GM12878 (cell line): ENCODE results near the gene PRKN. TPM values are rescaled to one million over a fixed set of nuclear protein-coding genes. Genes with fewer than 3 reads are reported as not detected.

Experiments
- ATAC-seq: fragments of 200-7000 bp; cut with Tn5 transposase; 3 replicates; pipeline ENCODE4 v1.9.1; 2020; ENCODE audit warnings: mild to moderate bottlenecking, moderate library complexity
- BruUV-seq: library from RNA; stranded (reverse); fragments of 400-500 nt; replicated peaks from 2 replicates; lab custom pipeline; 2021; lab: Mats Ljungman, UMichigan
- CTCF ChIA-PET: fragments of 300-600 bp; sonication (Branson Sonifier 250); formaldehyde crosslinking; extraction: SDS; loops from one replicate; lab custom pipeline; 2021; ENCODE audit warnings: inconsistent platforms; lab: Yijun Ruan, JAX
- POLR2A ChIA-PET: fragments of 350-600 bp; formaldehyde crosslinking; extraction: SDS; loops from one replicate; lab custom pipeline; 2021; ENCODE audit warnings: inconsistent platforms; lab: Charles Lee
- RAD21 ChIA-PET: fragments of 300-600 bp; sonication (Branson Sonifier 250); formaldehyde crosslinking; loops from one replicate; lab custom pipeline; 2023; ENCODE audit warnings: antibody characterized with exemption; ENCODE audit not compliant: unreplicated experiment; lab: Charles Lee
- SMC1A ChIA-PET: fragments of 300-600 bp; sonication (Branson Sonifier 250); formaldehyde crosslinking; loops from one replicate; lab custom pipeline; 2023; ENCODE audit not compliant: unreplicated experiment, uncharacterized antibody; lab: Charles Lee
- DNase-seq: peaks from one replicate; pipeline ENCODE4 v3.0.0-alpha.2; 2011; ENCODE audit warnings: low read depth, low spot score
- FAIRE-seq: peaks from 3 replicates; lab custom pipeline; 2011; peaks lifted over from hg19 to GRCh38; lab: Jason Lieb, UNC
- H2AFZ ChIP-seq: 2 replicates; pipeline ENCODE4 v1.6.0; 2011; ENCODE audit warnings: low read depth, low read length, control low read depth; ENCODE audit not compliant: control insufficient read depth
- H3K27ac ChIP-seq: 2 replicates; pipeline ENCODE4 v1.5.1; 2011; ENCODE audit warnings: control low read depth; ENCODE audit not compliant: control insufficient read depth, insufficient read depth
- H3K27me3 ChIP-seq, 2 experiments: replicated peaks in 1 of 2; 2 replicates each; pipeline versions ENCODE4 v1.6.0 to v1.6.1; 2011; ENCODE audit warnings: low read length in 1 of 2; ENCODE audit not compliant: control insufficient read depth in 2 of 2, insufficient read depth in 2 of 2
- H3K36me3 ChIP-seq, 2 experiments: 2 replicates each; pipeline ENCODE4 v1.5.1; 2011; ENCODE audit warnings: low read length in 1 of 2; ENCODE audit not compliant: control insufficient read depth in 2 of 2, insufficient read depth in 2 of 2
- H3K4me1 ChIP-seq: 2 replicates; pipeline ENCODE4 v1.6.1; 2011; ENCODE audit warnings: mild to moderate bottlenecking, low read length, moderate library complexity, mixed read lengths; ENCODE audit not compliant: control insufficient read depth, insufficient read depth
- H3K4me2 ChIP-seq: 2 replicates; pipeline ENCODE4 v1.6.0; 2011; ENCODE audit warnings: control low read depth; ENCODE audit not compliant: control insufficient read depth, insufficient read depth
- H3K4me3 ChIP-seq: fragments of 200-600 bp; sonication (generic); 2 replicates; pipeline ENCODE4 v1.5.1; 2016
- H3K79me2 ChIP-seq: 2 replicates; pipeline ENCODE4 v1.6.0; 2011; ENCODE audit warnings: low read length; ENCODE audit not compliant: control insufficient read depth, insufficient read depth
- H3K9ac ChIP-seq: 2 replicates; pipeline ENCODE4 v1.8.0; 2011; ENCODE audit warnings: low read length, control low read depth, mixed read lengths; ENCODE audit not compliant: control insufficient read depth, insufficient read depth
- H3K9me3 ChIP-seq: replicated peaks from 3 replicates; pipeline ENCODE4 v1.5.1; 2011; ENCODE audit warnings: mild to moderate bottlenecking, low read length; ENCODE audit not compliant: control insufficient read depth, insufficient read depth
- H4K20me1 ChIP-seq: 2 replicates; pipeline ENCODE4 v1.6.0; 2011; ENCODE audit not compliant: control insufficient read depth, insufficient read depth
- CEBPB ChIP-seq, 2 experiments: fragments of 150-350 bp in 1 of 2; IDR thresholded peaks; 2 replicates each; pipeline ENCODE4 v1.6.1; 2012 to 2014; ENCODE audit warnings: low read depth in 2 of 2, low read length in 2 of 2, borderline replicate concordance in 1 of 2, inconsistent platforms in 1 of 2
- CHD2 ChIP-seq: IDR thresholded peaks from 2 replicates; pipeline ENCODE4 v1.6.1; 2011; ENCODE audit warnings: low read depth, low read length, improper control_type of control experiment, borderline replicate concordance
- CHD4 ChIP-seq: fragments of 200-600 bp; sonication (generic); IDR thresholded peaks from 2 replicates; pipeline ENCODE4 v1.6.1; 2016; ENCODE audit warnings: mild to moderate bottlenecking
- ESRRA ChIP-seq: IDR thresholded peaks from 2 replicates; pipeline ENCODE4 v1.6.1; 2012; ENCODE audit warnings: mild to moderate bottlenecking, low read length, improper control_type of control experiment
- EZH2 ChIP-seq: IDR thresholded peaks from 2 replicates; pipeline ENCODE4 v1.6.1; 2012; ENCODE audit warnings: low read depth, mild to moderate bottlenecking, control low read depth, inconsistent platforms, low read length, borderline replicate concordance; ENCODE audit not compliant: control insufficient read depth
- IRF4 ChIP-seq: IDR thresholded peaks from 2 replicates; pipeline ENCODE4 v1.6.1; 2011; ENCODE audit warnings: low read depth, low read length
- JUNB ChIP-seq: IDR thresholded peaks from 2 replicates; pipeline ENCODE4 v1.6.1; 2016; ENCODE audit warnings: antibody characterized with exemption, mild to moderate bottlenecking
- KAT2A ChIP-seq: conservative IDR thresholded peaks from 2 replicates; pipeline ENCODE4 v1.6.1; 2011; ENCODE audit warnings: low read depth, low read length; ENCODE audit not compliant: control insufficient read depth
- MTA2 ChIP-seq: fragments of 450-650 bp; IDR thresholded peaks from 2 replicates; pipeline ENCODE4 v1.6.1; 2016; ENCODE audit warnings: low read depth, mild to moderate bottlenecking, moderate library complexity
- NR2C1 ChIP-seq: fragments of 450-650 bp; IDR thresholded peaks from 2 replicates; pipeline ENCODE4 v1.6.1; 2017; ENCODE audit warnings: antibody characterized with exemption, mild to moderate bottlenecking, moderate library complexity
- NR2C2 ChIP-seq: IDR thresholded peaks from 2 replicates; pipeline ENCODE4 v1.6.1; 2011; ENCODE audit warnings: borderline replicate concordance, low read depth; ENCODE audit not compliant: control insufficient read depth, insufficient read length
- RAD51 ChIP-seq: fragments of 450-650 bp; IDR thresholded peaks from 2 replicates; pipeline ENCODE4 v1.6.1; 2016; ENCODE audit warnings: moderate library complexity, mild to moderate bottlenecking, inconsistent platforms
- SIN3A ChIP-seq: IDR thresholded peaks from 2 replicates; pipeline ENCODE4 v1.6.1; 2012; ENCODE audit warnings: low read depth, low read length, improper control_type of control experiment
- SRF ChIP-seq, 2 experiments: IDR thresholded peaks; 2 replicates each; pipeline ENCODE4 v1.6.1; 2011; ENCODE audit warnings: low read depth in 2 of 2, low read length in 2 of 2, mild to moderate bottlenecking in 1 of 2, moderate library complexity in 1 of 2
- STAT3 ChIP-seq: IDR thresholded peaks from 2 replicates; pipeline ENCODE4 v1.6.1; 2011; ENCODE audit warnings: low read depth, low read length, improper control_type of control experiment
- WGBS: methylation state at CpG from one replicate; pipeline ENCODE4 v1.1.6; 2016; ENCODE audit warnings: low lambda C conversion rate; ENCODE audit not compliant: insufficient replicate concordance, insufficient coverage; ENCODE audit errors: missing lambda C conversion rate; 5-methylcytosine and 5-hydroxymethylcytosine counted together
- in situ Hi-C: fragments of 300-500 bp; cut with MboI; formaldehyde crosslinking; loops from 9 replicates; pipeline ENCODE4 v1.14.3; 2018; ENCODE audit warnings: mixed read lengths
- intact Hi-C: fragments of 100-400 bp; cut with micrococcal nuclease; formaldehyde crosslinking; loops from one replicate; pipeline ENCODE4 v1.14.2; 2022; ENCODE audit not compliant: unreplicated experiment
- polyA plus RNA-seq, 11 experiments: library from polyadenylated mRNA; depleted of rRNA in 4 of 11; unstranded in 6 of 11; stranded (reverse) in 5 of 11; fragments of >200 nt; fragmentation: Nextera tagmentation in 4 of 11; fragmentation: Illumina TruSeq in 1 of 11; extraction: Ambion mirVana in 4 of 11; extraction: Trizol in 1 of 11; gene quantifications; 1 replicate in 1 of 11; 2 replicates in 10 of 11; pipeline versions ENCODE4 v1.2.1 to v1.2.3, GENCODE V29; 2011 to 2016; ENCODE audit warnings: inconsistent platforms in 2 of 11, missing spikeins in 2 of 11, low read depth in 1 of 11
- total RNA-seq, 4 experiments: library from RNA; depleted of rRNA in 3 of 4; stranded (reverse); fragments of >200 nt in 3 of 4; fragmentation: Illumina TruSeq in 1 of 4; extraction: Trizol in 1 of 4; gene quantifications; 2 replicates each; pipeline versions ENCODE4 v1.2.1 to v1.2.3, GENCODE V29; 2013 to 2021
- TF ChIP-seq, protein P1 (sequence below): IDR thresholded peaks from 2 replicates; pipeline ENCODE4 v1.6.1; 2012; ENCODE audit warnings: mild to moderate bottlenecking, low read depth, low read length
- TF ChIP-seq, protein P2 (sequence below): IDR thresholded peaks from 2 replicates; pipeline ENCODE4 v1.6.1; 2011; ENCODE audit warnings: mild to moderate bottlenecking, low read depth, low read length, moderate library complexity; ENCODE audit not compliant: insufficient replicate concordance
- TF ChIP-seq, protein P3 (sequence below): IDR thresholded peaks from 2 replicates; pipeline ENCODE4 v1.6.1; 2011; ENCODE audit warnings: borderline replicate concordance, low read depth, mild to moderate bottlenecking, moderate library complexity, mixed read lengths, low read length; ENCODE audit not compliant: insufficient read depth; ENCODE audit errors: extremely low read length

PRKN gene
- total and polyA plus RNA-seq, 10 of the 15 experiments (the other 5 are each of a cell fraction or from before 2014, with no cell fraction given): 0.06 to 0.09 TPM; not detected in 8

DNA sequence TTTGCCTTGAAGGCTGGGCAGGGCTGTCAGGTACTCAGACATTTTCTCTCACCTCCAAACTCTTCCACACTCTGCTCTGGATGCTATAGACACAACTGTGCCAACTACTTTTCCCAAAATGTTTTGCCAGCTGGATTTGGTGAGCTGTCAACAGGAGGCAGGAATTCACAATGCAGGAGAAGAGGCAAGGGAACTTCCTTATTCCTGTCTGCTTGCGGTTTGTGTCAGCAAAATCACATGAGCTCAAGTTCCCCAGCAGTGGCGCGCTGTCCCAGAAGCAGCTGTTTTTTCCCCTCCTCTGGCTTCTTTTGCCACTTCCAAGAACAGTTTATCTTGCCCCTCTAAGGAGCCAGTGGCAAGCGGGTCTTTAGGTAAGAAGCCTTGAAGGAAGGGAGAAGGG, 608.2 kb downstream of the PRKN start:
- H3K27me3 ChIP-seq: no peaks in the 10 kb centered on the region
- no peaks in the 10 kb centered on the region for H4K20me1 ChIP-seq
- no peak overlapping the region for H3K9ac ChIP-seq
- no peak for DNase-seq
- intact Hi-C loops (no loop called here), in situ Hi-C loops (no loop called here)
- no peak overlapping the region for H3K4me2 ChIP-seq
- H3K4me3 ChIP-seq: no peak overlapping the region
- BruUV-seq: no TSS peak
- CTCF ChIA-PET: no interaction called here
- H3K27ac ChIP-seq: no peak overlapping the region
- TF ChIP-seq MTA2: no peak
- no peak for TF ChIP-seq CHD4
- no peak for TF ChIP-seq KAT2A
- TF ChIP-seq NR2C1: no peak
- TF ChIP-seq STAT3: no peak
- no peak for TF ChIP-seq CEBPB (IDR thresholded peaks at IDR 0.05; ENCODE audit: borderline replicate concordance in 1 of 2, low read depth in 2 of 2, low read length in 2 of 2)
- TF ChIP-seq EZH2: no peak
- TF ChIP-seq, protein P1, sequence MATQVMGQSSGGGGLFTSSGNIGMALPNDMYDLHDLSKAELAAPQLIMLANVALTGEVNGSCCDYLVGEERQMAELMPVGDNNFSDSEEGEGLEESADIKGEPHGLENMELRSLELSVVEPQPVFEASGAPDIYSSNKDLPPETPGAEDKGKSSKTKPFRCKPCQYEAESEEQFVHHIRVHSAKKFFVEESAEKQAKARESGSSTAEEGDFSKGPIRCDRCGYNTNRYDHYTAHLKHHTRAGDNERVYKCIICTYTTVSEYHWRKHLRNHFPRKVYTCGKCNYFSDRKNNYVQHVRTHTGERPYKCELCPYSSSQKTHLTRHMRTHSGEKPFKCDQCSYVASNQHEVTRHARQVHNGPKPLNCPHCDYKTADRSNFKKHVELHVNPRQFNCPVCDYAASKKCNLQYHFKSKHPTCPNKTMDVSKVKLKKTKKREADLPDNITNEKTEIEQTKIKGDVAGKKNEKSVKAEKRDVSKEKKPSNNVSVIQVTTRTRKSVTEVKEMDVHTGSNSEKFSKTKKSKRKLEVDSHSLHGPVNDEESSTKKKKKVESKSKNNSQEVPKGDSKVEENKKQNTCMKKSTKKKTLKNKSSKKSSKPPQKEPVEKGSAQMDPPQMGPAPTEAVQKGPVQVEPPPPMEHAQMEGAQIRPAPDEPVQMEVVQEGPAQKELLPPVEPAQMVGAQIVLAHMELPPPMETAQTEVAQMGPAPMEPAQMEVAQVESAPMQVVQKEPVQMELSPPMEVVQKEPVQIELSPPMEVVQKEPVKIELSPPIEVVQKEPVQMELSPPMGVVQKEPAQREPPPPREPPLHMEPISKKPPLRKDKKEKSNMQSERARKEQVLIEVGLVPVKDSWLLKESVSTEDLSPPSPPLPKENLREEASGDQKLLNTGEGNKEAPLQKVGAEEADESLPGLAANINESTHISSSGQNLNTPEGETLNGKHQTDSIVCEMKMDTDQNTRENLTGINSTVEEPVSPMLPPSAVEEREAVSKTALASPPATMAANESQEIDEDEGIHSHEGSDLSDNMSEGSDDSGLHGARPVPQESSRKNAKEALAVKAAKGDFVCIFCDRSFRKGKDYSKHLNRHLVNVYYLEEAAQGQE: no peak
- no peak for TF ChIP-seq ESRRA
- TF ChIP-seq NR2C2: no peak
- TF ChIP-seq, protein P2, sequence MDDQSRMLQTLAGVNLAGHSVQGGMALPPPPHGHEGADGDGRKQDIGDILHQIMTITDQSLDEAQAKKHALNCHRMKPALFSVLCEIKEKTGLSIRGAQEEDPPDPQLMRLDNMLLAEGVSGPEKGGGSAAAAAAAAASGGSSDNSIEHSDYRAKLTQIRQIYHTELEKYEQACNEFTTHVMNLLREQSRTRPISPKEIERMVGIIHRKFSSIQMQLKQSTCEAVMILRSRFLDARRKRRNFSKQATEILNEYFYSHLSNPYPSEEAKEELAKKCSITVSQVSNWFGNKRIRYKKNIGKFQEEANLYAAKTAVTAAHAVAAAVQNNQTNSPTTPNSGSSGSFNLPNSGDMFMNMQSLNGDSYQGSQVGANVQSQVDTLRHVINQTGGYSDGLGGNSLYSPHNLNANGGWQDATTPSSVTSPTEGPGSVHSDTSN: no peak
- TF ChIP-seq JUNB: no peak
- no peak for TF ChIP-seq CHD2
- TF ChIP-seq, protein P3, sequence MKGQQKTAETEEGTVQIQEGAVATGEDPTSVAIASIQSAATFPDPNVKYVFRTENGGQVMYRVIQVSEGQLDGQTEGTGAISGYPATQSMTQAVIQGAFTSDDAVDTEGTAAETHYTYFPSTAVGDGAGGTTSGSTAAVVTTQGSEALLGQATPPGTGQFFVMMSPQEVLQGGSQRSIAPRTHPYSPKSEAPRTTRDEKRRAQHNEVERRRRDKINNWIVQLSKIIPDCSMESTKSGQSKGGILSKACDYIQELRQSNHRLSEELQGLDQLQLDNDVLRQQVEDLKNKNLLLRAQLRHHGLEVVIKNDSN: no peak
- no peak for TF ChIP-seq IRF4
- no peak for TF ChIP-seq SIN3A
- TF ChIP-seq SRF (IDR thresholded peaks at IDR 0.05; ENCODE audit: low read depth in 2 of 2, low read length in 2 of 2): no peak
- no peak for TF ChIP-seq RAD51
- ATAC-seq: no peak
- H2AFZ ChIP-seq: no peak overlapping the region
- POLR2A ChIA-PET: no interaction called here
- H3K36me3 ChIP-seq: no peaks in the 10 kb centered on the region
- RAD21 ChIA-PET: no interaction called here
- H3K9me3 ChIP-seq: no peaks in the 10 kb centered on the region
- SMC1A ChIA-PET: no interaction called here
- FAIRE-seq: no peak
- no peaks in the 10 kb centered on the region for H3K79me2 ChIP-seq
- H3K4me1 ChIP-seq: no peaks in the 10 kb centered on the region
- WGBS: 40% methylated on average over 4 of the region's 4 CpGs
